NCI-H1694 treated with DMSO at 0.1 percent for 48 hours (cell line): ENCODE measurements around the gene PTPRR.

ENCODE experiments used
- DNase-seq: peaks from one replicate; lab custom pipeline; 2025; lab: John Stamatoyannopoulos, UW

PTPRR gene

GRCh38 chr12:70645494-70646317 is 274.8 kb downstream of the PTPRR start:
- DNase-seq: no peak

GRCh38 chr12:70644861-70645260 is 275.7 kb downstream of the PTPRR start:
- DNase-seq: no peak

GRCh38 chr12:70643939-70644338 is 276.6 kb downstream of the PTPRR start:
- no peak for DNase-seq

- no peak for DNase-seq
Observed at GRCh38 chr12:70641691-70642090, 278.8 kb downstream of the PTPRR start.

- no peak for DNase-seq
Observed at GRCh38 chr12:70640901-70641300, 279.6 kb downstream of the PTPRR start.

GRCh38 chr12:70639535-70639934 is 281.0 kb downstream of the PTPRR start:
- DNase-seq: no peak

- DNase-seq: no peak
Observed at GRCh38 chr12:70638639-70639360, 281.7 kb downstream of the PTPRR start.

GRCh38 chr12:70637303-70638085 is 283.0 kb downstream of the PTPRR start, which contains the start of gene PTPRB:
Gene PTPRB (minus strand): TSS chr12:70637429. CDS start chr12:70637395, 34 bp downstream.
- DNase-seq: no peak

- no peak for DNase-seq
Observed at GRCh38 chr12:70635755-70636154, 284.8 kb downstream of the PTPRR start.

- DNase-seq: no peak
Observed at GRCh38 chr12:70628701-70629480, 291.6 kb downstream of the PTPRR start.

GRCh38 chr12:70627677-70628076 is 292.9 kb downstream of the PTPRR start:
- no peak for DNase-seq

- DNase-seq: no peak
Observed at GRCh38 chr12:70626180-70626579, 294.4 kb downstream of the PTPRR start.

GRCh38 chr12:70619471-70620152 is 300.9 kb downstream of the PTPRR start:
- DNase-seq: no peak

- DNase-seq: no peak
Observed at GRCh38 chr12:70618371-70618770, 302.2 kb downstream of the PTPRR start.

- no peak for DNase-seq
Observed at GRCh38 chr12:70617450-70617849, 303.1 kb downstream of the PTPRR start.

- no peak for DNase-seq
Observed at GRCh38 chr12:70615174-70615866, 305.2 kb downstream of the PTPRR start.

- no peak for DNase-seq
Observed at GRCh38 chr12:70609739-70610491, 310.6 kb downstream of the PTPRR start.

- no peak for DNase-seq
Observed at GRCh38 chr12:70609203-70609602, 311.3 kb downstream of the PTPRR start.

GRCh38 chr12:70608184-70608583 is 312.4 kb downstream of the PTPRR start:
- DNase-seq: no peak

- DNase-seq: no peak
Observed at GRCh38 chr12:70607107-70607506, 313.4 kb downstream of the PTPRR start.
